ENCODE results near the gene ASB6.
"Not testable (repeated sequence)": the region's sequence is repeated elsewhere in the genome, so short reads cannot be mapped to it uniquely, and the experiment has no call there.

Gene ASB6

GRCh38 chr9:129667378-129667777 lies 25.4 kb upstream of the ASB6 start:
- DNase-seq (ENCODE audit: low read depth), result no peak

GRCh38 chr9:129666575-129666974 lies 24.6 kb upstream of the ASB6 start:
- no peak for DNase-seq (ENCODE audit: low read depth)

GRCh38 chr9:129665814-129666520 lies 24.0 kb upstream of the ASB6 start:
- no peak for DNase-seq (ENCODE audit: low read depth)

GRCh38 chr9:129665389-129665775 lies 23.4 kb upstream of the ASB6 start, which contains the start of gene PRRX2:
Gene PRRX2, plus strand, starts transcription at chr9:129665647. Its CDS starts 221 bp downstream, at chr9:129665868.
- DNase-seq (ENCODE audit: low read depth), result no peak

DNA sequence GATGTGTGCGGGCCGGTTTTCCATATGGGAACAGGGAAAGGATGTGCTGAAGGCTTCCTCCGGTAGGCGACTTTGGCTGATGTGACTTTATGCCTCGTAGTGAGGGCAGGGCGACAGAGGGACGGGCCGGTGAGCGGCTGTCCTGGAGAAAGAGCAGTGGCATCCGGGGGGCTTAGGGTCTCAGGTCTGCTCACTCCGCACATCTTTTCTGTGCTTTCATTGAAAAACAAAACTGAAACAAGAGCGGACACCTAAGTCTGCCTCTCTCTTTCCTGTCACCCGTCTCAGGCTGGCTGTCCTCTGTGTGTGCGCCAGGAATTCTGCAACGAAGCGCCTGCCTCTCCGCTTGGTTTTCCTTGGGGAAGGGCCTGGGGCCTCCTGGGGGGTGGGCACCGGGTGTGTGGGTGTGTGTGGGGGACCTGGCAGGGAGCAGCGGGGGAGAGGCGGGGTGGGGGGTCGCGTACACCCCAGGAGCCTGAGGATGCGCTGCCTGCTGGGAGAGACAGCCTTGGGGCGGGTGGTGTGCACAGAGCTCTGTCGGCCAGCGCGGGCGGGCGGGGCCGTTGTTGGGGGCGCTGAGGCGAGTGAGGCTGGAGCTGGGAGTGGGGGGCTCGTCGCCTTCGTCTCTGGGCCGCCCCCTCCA lies 22.9 kb upstream of the ASB6 start:
- no peak for DNase-seq (ENCODE audit: low read depth)

GRCh38 chr9:129662239-129662638 lies 20.3 kb upstream of the ASB6 start:
- not testable (repeated sequence) for DNase-seq (ENCODE audit: low read depth)

DNA sequence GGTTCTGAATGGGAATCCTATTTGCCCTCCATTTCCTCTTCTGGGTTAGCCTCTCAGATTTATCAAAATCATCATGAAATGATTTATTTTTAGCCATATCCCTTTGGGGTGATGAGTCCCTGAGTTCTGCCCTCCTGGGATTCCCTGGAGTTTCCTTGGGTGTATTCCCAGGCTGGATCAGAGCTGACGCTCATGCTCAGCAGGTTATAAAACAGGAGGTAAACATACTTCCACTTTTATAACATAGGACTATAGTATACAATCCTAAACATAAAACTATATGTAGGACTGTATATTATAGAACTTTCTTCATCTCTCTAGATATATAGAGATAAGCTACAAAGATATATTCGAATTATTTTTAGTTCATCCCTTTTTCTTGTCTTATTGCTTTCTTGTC lies 19.1 kb upstream of the ASB6 start:
- no peak for DNase-seq (ENCODE audit: low read depth)

DNA sequence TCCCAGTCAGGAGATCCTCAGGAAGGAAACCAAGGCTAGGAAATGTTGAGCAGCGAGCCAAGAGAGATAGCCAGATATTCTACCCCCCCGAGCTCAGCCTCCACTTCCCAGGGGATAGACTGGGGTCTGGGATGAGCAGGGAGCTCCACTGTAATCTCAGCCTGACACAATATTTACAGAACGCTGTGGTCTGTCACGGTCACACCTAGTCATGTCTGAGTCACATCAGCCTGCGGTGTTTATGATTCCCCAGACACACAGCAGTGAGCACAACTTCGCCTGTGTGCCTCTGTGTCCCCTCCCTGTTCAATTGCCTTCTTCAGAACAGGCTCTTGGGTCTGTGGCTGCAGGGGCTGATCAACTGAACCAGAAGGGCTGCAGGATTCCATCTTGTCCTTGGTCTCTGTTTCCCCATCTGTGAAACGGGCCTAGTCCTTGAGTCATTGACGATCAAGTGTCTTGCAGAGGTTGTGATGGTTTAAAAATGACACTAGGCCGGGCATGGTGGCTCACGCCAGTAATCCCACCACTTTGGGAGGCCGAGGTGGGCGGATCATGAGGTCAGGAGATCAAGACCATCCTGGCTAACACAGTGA lies 14.9 kb upstream of the ASB6 start:
- DNase-seq (ENCODE audit: low read depth), result no peak

GRCh38 chr9:129655696-129656095 lies 13.7 kb upstream of the ASB6 start:
- DNase-seq (ENCODE audit: low read depth), result no peak

GRCh38 chr9:129655154-129655553 lies 13.2 kb upstream of the ASB6 start:
- DNase-seq (ENCODE audit: low read depth), result no peak

DNA sequence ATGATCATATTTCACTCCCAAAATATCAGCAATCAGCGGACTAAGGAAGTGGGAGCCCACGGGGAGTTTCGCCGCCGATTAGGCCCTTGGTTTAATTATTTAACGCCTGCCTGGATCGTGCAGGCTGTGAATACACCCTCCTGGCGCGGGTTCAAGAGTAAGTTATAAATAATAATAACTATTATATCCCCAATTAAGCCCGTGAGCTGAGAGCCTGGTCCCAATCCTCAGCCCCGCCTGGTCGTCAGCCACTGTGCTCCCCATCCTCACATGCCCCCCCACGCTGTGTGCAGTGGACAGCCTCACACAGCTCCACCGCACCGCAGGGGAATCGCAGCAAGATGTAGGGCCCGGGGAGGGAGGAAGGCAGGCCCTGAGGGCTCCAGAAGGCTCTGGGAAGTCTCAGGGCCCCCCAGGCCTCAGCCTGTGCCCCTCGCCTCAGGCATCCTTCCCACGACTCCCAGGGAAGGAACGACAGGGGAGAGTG lies 12.6 kb upstream of the ASB6 start:
- no peak for DNase-seq (ENCODE audit: low read depth)

DNA sequence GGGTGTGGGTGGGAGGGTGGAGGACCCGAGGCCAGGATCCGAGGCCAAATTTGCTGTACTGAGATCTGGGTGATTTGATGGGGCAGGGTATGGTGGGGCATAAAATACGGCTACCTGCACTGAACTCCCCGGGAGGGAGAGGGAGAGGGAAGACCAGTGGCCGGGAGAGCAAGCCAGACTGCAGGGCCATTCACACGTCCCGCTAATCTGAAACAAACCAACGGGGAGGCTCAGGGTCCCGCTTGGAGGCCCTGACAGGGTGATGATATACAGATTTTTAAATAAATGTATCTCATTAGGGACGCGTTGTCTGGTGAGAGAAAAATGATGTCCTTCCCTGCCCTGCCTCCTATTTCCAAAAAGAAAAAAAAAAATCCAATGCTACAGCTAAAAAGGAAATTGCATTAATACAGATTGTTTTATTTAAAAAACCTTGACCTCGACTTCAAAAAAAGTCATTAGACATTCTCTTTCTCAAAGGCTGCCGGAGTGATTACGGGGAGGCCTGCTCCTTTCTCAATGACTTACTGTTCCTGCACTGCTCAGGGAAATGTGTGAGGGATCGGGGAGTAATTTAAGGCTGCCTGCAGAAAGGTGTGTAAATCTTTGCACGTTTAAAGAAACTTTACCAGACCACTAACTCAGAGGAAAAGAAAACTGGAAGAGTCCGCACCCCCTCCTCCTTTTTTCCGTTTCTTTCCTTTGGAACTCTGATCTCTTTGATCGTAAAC lies 12.0 kb upstream of the ASB6 start:
- no peak for DNase-seq (ENCODE audit: low read depth)

- no peak for DNase-seq (ENCODE audit: low read depth)
These were observed 8.8 kb upstream of the ASB6 start for GRCh38 chr9:129650680-129651235.

DNA sequence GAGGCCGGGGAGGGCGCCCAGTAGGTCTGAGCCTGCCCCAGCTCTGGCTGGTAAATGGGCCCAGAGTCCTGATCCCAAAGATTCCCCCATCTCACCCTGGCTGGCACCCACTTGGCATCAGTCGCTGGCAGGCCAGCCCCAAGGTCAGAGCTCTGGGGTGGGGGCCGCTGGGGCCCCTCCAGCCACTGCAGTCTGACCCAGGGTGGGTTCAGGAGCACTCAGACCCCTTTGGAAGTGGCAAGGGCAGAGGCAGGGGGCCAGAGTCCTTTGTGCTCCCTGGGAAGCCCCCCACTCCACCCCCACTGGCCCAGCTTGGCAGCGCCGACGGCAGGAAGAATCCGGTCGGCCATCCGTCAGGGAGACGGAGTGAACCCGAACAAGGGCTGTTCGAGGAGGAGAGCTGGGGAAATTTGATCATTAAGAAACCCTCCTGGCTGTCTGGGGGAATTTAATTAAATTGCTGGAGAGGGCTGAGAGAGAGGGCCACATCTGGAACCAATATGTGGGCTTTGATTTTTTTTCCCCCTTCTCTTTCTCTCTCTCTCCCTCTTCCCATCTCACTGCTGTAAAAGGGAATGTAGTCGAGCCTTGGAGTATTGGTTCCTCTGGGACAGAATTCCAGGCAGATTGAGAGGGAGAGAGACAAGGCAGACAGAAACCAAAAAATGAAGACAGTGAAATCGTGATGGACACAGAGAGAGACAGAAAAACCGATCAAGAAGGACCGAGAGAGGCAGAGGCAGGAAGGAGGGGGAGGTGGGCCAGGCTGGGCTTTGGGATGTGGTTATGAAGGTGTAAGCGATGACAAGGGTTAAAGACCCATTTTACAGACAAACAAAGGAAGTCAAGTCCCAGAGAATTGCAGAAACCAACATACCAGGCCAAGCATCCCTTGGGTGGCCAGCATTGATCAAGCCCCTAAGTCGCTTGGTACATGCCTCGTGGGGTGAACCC lies 8.1 kb upstream of the ASB6 start:
- DNase-seq (ENCODE audit: low read depth), result no peak

DNA sequence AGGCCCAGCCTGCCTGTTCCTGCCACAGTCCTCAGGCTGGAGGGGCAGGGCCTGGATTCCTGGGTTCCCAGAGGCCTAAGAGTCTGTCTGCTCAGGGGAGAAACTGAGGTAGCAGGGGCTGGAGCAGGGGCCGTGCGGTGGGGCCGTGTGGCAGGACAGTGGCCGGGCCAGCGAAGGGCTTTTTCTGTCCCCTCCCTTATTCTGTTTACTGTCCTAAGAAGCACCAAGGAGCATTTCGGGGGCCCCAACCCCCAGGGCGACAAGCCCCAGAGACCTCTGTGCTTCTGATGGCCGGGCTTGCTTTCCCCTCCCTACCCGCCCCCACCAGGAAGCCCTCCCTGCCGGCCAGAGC lies 6.8 kb upstream of the ASB6 start:
- no peak for DNase-seq (ENCODE audit: low read depth)

DNA sequence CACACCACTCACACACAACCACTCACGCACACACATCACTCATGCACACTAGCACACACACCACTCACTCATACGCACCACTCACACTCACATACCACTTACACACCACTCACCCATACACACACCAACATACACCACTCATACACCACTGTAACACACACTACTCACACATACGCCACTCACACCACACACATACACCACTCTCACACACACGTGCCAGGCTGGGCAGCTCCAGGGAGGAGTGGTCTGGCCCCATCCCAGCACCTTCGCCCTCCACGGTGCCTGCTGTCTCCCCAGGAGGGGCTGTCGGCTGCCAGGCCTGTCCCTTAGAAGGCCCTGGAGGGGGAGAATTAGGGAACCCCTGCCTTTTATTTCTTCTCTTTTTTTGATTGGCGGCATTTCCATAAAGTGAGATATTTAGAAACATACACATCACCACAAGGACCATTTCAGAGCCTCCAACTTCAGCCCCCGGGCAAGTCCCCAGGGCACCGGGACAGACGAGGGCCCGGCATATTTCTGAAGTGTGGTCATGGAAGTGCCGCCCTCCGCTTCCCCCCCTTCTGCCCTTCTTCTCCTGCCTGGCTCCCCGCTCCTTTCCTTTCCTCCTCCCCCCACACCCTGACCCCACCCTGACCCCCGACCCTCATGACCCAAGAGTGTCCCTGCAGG lies 6.3 kb upstream of the ASB6 start:
- DNase-seq (ENCODE audit: low read depth), result no peak

GRCh38 chr9:129647635-129648034 lies 5.7 kb upstream of the ASB6 start:
- no peak for DNase-seq (ENCODE audit: low read depth)

- no peak for DNase-seq (ENCODE audit: low read depth)
These were observed 4.7 kb upstream of the ASB6 start for GRCh38 chr9:129646654-129647053.

DNA sequence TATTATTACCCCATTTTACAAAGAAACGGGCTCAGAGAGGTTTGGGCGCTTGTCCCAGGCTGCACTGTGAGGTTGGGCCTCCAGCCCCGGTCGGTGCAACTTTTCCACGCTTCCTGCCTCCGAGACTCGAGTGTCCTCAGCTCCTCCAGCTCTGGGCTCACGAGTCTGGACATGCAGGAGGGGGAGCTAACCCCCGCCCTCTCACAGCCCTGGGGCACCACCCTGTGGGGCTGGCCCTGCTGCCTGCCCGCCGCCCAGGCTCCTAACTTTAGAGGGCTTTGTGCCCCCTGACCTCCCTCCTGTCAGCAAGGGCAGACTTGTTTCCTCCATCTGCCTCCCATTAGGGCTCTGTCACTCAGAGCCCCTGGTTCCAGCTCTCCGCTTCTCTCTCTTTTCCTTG lies 4.3 kb upstream of the ASB6 start:
- no peak for DNase-seq (ENCODE audit: low read depth)

GRCh38 chr9:129644902-129645301 lies 3.0 kb upstream of the ASB6 start:
- DNase-seq (ENCODE audit: low read depth), result no peak

- DNase-seq (ENCODE audit: low read depth), result no peak
These were observed 2.4 kb upstream of the ASB6 start for GRCh38 chr9:129644365-129644764.

Data from CMK (cell line).